BLaER1 treated with 17β-estradiol and CSF1 and Interleukin-3, amounts not matched to agents 10 nM and 100 nM (cell line): ENCODE data around the gene ZFPM1.

Source experiments
- H3K27ac ChIP-seq, 11 experiments: shearing (Covaris generic); formaldehyde crosslinking; 2 replicates each; pipeline ENCODE4 v1.8.1; 2022
- H3K27me3 ChIP-seq, 11 experiments: shearing (Covaris generic); formaldehyde crosslinking; 2 replicates each; pipeline ENCODE4 v1.8.1; 2022
- H3K36me3 ChIP-seq, 11 experiments: shearing (Covaris generic); formaldehyde crosslinking; 2 replicates each; pipeline ENCODE4 v1.8.1; 2022
- H3K4me1 ChIP-seq, 10 experiments: shearing (Covaris generic); formaldehyde crosslinking; 2 replicates each; pipeline ENCODE4 v1.8.1; 2022
- H3K4me2 ChIP-seq, 11 experiments: shearing (Covaris generic); formaldehyde crosslinking; 2 replicates each; pipeline ENCODE4 v1.8.1; 2022
- H3K4me3 ChIP-seq, 10 experiments: shearing (Covaris generic); formaldehyde crosslinking; 2 replicates each; pipeline ENCODE4 v1.8.1; 2022
- H3K9ac ChIP-seq, 11 experiments: shearing (Covaris generic); formaldehyde crosslinking; 2 replicates each; pipeline ENCODE4 v1.8.1; 2022
- H3K9me3 ChIP-seq, 11 experiments: shearing (Covaris generic); formaldehyde crosslinking; replicated peaks in 1 of 11; 2 replicates each; pipeline ENCODE4 v1.8.1; 2022
- H4K20me1 ChIP-seq, 11 experiments: shearing (Covaris generic); formaldehyde crosslinking; 2 replicates each; pipeline ENCODE4 v1.8.1; 2022
- Cebpa-rat ChIP-seq, 11 experiments: shearing (Covaris generic); IDR thresholded peaks; 2 replicates each; pipeline ENCODE4 v1.8.1; 2022

ZFPM1 gene

DNA sequence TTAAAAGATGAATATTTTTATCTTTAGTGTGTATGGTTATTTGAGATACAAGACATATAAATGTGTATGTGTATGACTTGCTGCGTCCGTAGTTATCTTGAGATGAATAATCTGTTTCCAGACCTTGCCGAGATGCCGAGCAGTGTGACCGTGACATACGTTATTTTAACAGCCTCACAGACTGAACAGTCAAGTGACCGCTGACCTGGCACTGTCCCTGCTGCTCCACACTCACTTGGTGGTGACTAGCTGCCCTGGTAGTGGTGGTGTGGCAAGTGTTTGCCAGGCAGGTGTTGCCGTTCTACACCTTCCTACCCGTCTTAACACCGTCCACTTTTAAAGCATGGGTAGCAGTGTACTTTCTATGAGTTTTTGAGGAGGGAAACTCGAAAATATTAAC, 122.2 kb downstream of the ZFPM1 start:
- Histone ChIP-seq H3K9ac (no peak overlapping the region; a peak in 1 of 22 replicates), H3K27me3 (no peaks in the 10 kb centered on the region), H3K27ac (no peak overlapping the region), H3K9me3 (no peaks in the 10 kb centered on the region), H3K36me3 (peaks cover 74 to 90% (median 85%) of the 10 kb centered on the region in 11 experiments), H4K20me1 (peaks cover 84 to 99% (median 99%) of the 10 kb centered on the region in 11 experiments; a peak in 21 of 22 replicates), H3K4me3 (no peak overlapping the region), H3K4me2 (no peak overlapping the region), H3K4me1 (peaks cover 15 to 20% (median 18%) of the 10 kb centered on the region in 10 experiments)
- no peak for TF ChIP-seq Cebpa-rat (IDR thresholded peaks at IDR 0.05)

- no peak overlapping the region for H3K4me3 ChIP-seq
- H3K9me3 ChIP-seq, result no peaks in the 10 kb centered on the region
- H3K4me1 ChIP-seq, result peaks cover 11 to 16% (median 14%) of the 10 kb centered on the region in 10 experiments
- no peaks in the 10 kb centered on the region for H3K27me3 ChIP-seq
- H3K9ac ChIP-seq, result 0 out of 22 replicates have a peak overlapping the region, but pooled peaks of 2 of the 11 experiments have one; percentile 8 to 31
- peaks cover 88 to 100% (median 99%) of the 10 kb centered on the region in 11 experiments; a peak in 21 of 22 replicates for H4K20me1 ChIP-seq
- no peak overlapping the region for H3K4me2 ChIP-seq
- H3K27ac ChIP-seq, result no peak overlapping the region
- TF ChIP-seq Cebpa-rat (IDR thresholded peaks at IDR 0.05), result no peak
- peaks cover 84 to 100% (median 96%) of the 10 kb centered on the region in 11 experiments for H3K36me3 ChIP-seq
Observed at GRCh38 chr16:88576307-88576706, 123.2 kb downstream of the ZFPM1 start.

- no peak overlapping the region for H3K4me2 ChIP-seq
- H3K4me1 ChIP-seq, result peaks cover 2 to 7% (median 5%) of the 10 kb centered on the region in 10 experiments
- no peaks in the 10 kb centered on the region for H3K9me3 ChIP-seq
- no peak for TF ChIP-seq Cebpa-rat (IDR thresholded peaks at IDR 0.05)
- H3K9ac ChIP-seq, result peak overlapping the region in 2 of 11 experiments; percentile 17 to 22; a peak in 1 of 22 replicates
- H3K27ac ChIP-seq, result no peak overlapping the region
- no peak overlapping the region for H3K4me3 ChIP-seq
- H3K36me3 ChIP-seq, result peaks cover 91 to 100% (median 96%) of the 10 kb centered on the region in 11 experiments
- peaks cover 87 to 100% (median 99%) of the 10 kb centered on the region in 11 experiments; a peak in 21 of 22 replicates for H4K20me1 ChIP-seq
- no peaks in the 10 kb centered on the region for H3K27me3 ChIP-seq
Observed at GRCh38 chr16:88577166-88577565, 124.1 kb downstream of the ZFPM1 start.

DNA sequence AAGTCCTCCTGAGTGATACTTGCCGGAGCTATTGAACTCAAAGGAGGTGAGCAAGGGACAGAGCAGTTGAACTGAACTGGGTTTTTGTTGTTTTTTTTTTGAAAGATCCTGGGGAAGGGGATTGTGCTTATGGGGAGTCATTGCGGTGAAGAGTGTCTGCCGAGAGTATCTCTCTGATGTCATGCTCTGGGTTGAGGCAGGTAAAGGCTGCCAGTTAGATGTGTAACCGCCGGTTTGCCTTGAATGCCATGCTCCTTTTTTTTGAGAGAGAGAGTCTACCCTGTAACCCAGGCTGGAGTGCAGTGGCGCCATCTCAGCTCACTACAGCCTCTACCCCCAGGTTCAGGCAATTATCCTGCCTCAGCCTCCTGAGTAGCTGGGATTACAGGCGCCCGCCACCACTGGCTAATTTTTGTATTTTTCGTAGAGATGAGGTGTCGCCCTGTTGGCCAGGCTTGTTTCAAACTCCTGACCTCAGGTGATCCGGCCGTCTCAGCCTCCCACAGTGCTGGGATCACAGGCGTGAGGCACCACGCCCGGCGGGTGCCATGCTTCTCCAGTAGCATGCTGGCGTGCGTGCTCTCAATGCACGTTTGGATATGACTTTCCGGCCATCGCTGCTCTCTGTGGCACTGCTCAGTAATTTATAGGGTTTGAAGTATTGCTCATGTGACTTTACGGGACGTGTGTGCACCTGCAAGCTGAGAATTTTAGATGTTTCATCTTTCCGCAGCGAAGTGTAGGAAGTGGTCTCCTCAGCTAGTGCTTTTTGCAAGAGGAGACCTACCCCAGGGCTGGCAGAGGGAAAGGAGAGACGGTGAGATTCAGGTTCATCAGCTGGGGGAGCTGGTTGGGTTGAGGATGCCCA, 125.6 kb downstream of the ZFPM1 start:
- no peak for TF ChIP-seq Cebpa-rat (IDR thresholded peaks at IDR 0.05)
- peaks cover 83 to 100% (median 99%) of the 10 kb centered on the region in 11 experiments; a peak in 21 of 22 replicates for H4K20me1 ChIP-seq
- peaks cover 92 to 100% (median 96%) of the 10 kb centered on the region in 11 experiments for H3K36me3 ChIP-seq
- no peak overlapping the region for H3K27ac ChIP-seq
- no peak overlapping the region for H3K4me2 ChIP-seq
- H3K4me1 ChIP-seq, result peaks cover 0 to 5% (median 0%) of the 10 kb centered on the region in 10 experiments; a peak in 2 of 20 replicates
- no peaks in the 10 kb centered on the region for H3K9me3 ChIP-seq
- H3K9ac ChIP-seq, result no peak overlapping the region; a peak in 1 of 22 replicates
- H3K27me3 ChIP-seq, result no peaks in the 10 kb centered on the region
- no peak overlapping the region for H3K4me3 ChIP-seq

GRCh38 chr16:88580371-88580770, 127.3 kb downstream of the ZFPM1 start:
- peaks cover 88 to 100% (median 100%) of the 10 kb centered on the region in 11 experiments; a peak in 21 of 22 replicates for H4K20me1 ChIP-seq
- H3K36me3 ChIP-seq, result peaks cover 87 to 100% (median 97%) of the 10 kb centered on the region in 11 experiments
- no peak overlapping the region for H3K27ac ChIP-seq
- H3K4me2 ChIP-seq, result no peak overlapping the region
- no peak overlapping the region for H3K4me3 ChIP-seq
- H3K4me1 ChIP-seq, result peaks cover 0 to 5% (median 0%) of the 10 kb centered on the region in 10 experiments; a peak in 2 of 20 replicates
- no peak for TF ChIP-seq Cebpa-rat (IDR thresholded peaks at IDR 0.05)
- peak overlapping the region in 2 of 11 experiments; percentile 8 to 33; a peak in 2 of 22 replicates for H3K9ac ChIP-seq
- no peaks in the 10 kb centered on the region for H3K9me3 ChIP-seq
- no peaks in the 10 kb centered on the region for H3K27me3 ChIP-seq

DNA sequence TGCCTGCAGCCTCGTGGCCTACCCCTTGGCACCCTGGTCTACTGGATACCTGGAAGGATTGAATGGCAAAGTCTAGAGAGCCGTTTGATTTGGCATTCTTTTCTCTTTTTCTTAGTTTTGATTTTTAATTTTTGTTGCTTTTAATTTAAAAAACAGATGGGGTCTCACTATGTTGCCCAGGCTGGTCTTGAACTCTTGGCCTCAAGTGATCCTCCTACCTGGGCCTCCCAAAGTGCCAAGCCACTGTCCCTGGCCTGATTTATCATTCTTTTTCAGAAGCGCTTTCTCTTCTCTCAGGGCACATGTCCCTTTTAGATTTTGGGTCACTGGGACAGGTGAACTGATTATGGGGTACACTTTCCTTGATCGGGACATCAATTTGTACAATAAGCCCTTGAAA, 128.0 kb downstream of the ZFPM1 start:
- H3K4me1 ChIP-seq, result peaks cover 0 to 5% (median 0%) of the 10 kb centered on the region in 10 experiments; a peak in 2 of 20 replicates
- H3K4me3 ChIP-seq, result no peak overlapping the region
- H3K9me3 ChIP-seq, result no peaks in the 10 kb centered on the region
- H3K27me3 ChIP-seq, result no peaks in the 10 kb centered on the region
- peaks cover 87 to 100% (median 97%) of the 10 kb centered on the region in 11 experiments for H3K36me3 ChIP-seq
- H3K9ac ChIP-seq, result peak overlapping the region in 1 of 11 experiments; percentile 33; a peak in 1 of 22 replicates
- H3K4me2 ChIP-seq, result no peak overlapping the region
- no peak overlapping the region for H3K27ac ChIP-seq
- no peak for TF ChIP-seq Cebpa-rat (IDR thresholded peaks at IDR 0.05)
- peaks cover 89 to 100% (median 100%) of the 10 kb centered on the region in 11 experiments; a peak in 21 of 22 replicates for H4K20me1 ChIP-seq

- Histone ChIP-seq H3K36me3 (peaks cover 87 to 100% (median 97%) of the 10 kb centered on the region in 11 experiments), H3K4me2 (no peak overlapping the region), H3K4me3 (no peak overlapping the region), H3K9me3 (no peaks in the 10 kb centered on the region), H4K20me1 (peaks cover 82 to 100% (median 97%) of the 10 kb centered on the region in 11 experiments; a peak in 21 of 22 replicates), H3K27ac (no peak overlapping the region), H3K4me1 (peaks cover 0 to 5% (median 0%) of the 10 kb centered on the region in 10 experiments; a peak in 2 of 20 replicates), H3K27me3 (no peaks in the 10 kb centered on the region), H3K9ac (peak overlapping the region in 5 of 11 experiments; percentile 4 to 49 (median 35); a peak in 3 of 22 replicates)
- TF ChIP-seq Cebpa-rat (IDR thresholded peaks at IDR 0.05), result no peak
Observed at GRCh38 chr16:88582912-88583575, 130.0 kb downstream of the ZFPM1 start.

DNA sequence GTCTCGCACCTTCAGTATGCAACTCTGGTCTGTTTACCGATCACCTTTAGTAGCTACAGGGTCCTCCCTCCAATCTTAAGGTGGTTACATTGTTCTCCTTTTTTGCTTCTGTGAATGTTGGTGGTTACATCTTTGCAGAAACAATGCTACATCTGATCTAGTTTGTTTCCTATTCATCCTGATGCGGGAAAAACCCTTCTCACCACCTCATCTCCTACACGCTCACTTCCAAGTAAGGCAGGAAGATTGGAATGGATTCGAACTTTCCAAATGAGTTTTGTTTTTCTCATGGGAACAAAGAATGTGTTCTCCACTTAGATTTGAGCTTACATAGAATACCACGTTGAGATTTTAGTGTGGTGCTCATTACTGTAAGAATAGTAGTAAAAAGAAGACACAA, 131.6 kb downstream of the ZFPM1 start:
- Histone ChIP-seq H3K4me3 (no peak overlapping the region), H4K20me1 (peaks cover 68 to 100% (median 95%) of the 10 kb centered on the region in 11 experiments; a peak in 21 of 22 replicates), H3K4me2 (no peak overlapping the region), H3K27me3 (no peaks in the 10 kb centered on the region), H3K9me3 (no peaks in the 10 kb centered on the region), H3K27ac (no peak overlapping the region), H3K36me3 (peaks cover 87 to 100% (median 97%) of the 10 kb centered on the region in 11 experiments), H3K4me1 (peaks cover 0 to 5% (median 0%) of the 10 kb centered on the region in 10 experiments; a peak in 2 of 20 replicates), H3K9ac (no peak overlapping the region)
- no peak for TF ChIP-seq Cebpa-rat (IDR thresholded peaks at IDR 0.05)
